Glutamatergic neuron (in vitro differentiated cells): ENCODE results near the gene BTBD2. TPM values are rescaled to one million over a fixed set of nuclear protein-coding genes. Genes with fewer than 3 reads are reported as not detected.

Source experiments
- DNase-seq: peaks from one replicate; pipeline ENCODE4 v3.0.0; 2022
- H3K27ac Mint-ChIP-seq: one replicate; pipeline ENCODE4 v1.8.0; 2020; ENCODE audit warnings: mild to moderate bottlenecking, mixed read lengths, inconsistent platforms; ENCODE audit not compliant: unreplicated experiment
- H3K27me3 Mint-ChIP-seq: one replicate; pipeline ENCODE4 v1.8.0; 2020; ENCODE audit warnings: mild to moderate bottlenecking, moderate library complexity, mixed read lengths, inconsistent platforms; ENCODE audit not compliant: unreplicated experiment
- H3K36me3 Mint-ChIP-seq: one replicate; pipeline ENCODE4 v1.8.0; 2020; ENCODE audit warnings: mild to moderate bottlenecking, mixed read lengths, inconsistent platforms; ENCODE audit not compliant: unreplicated experiment
- H3K4me1 Mint-ChIP-seq: one replicate; pipeline ENCODE4 v1.8.0; 2020; ENCODE audit warnings: mild to moderate bottlenecking, low read depth, mixed read lengths, inconsistent platforms; ENCODE audit not compliant: unreplicated experiment
- H3K4me3 Mint-ChIP-seq: one replicate; pipeline ENCODE4 v1.8.0; 2020; ENCODE audit warnings: mild to moderate bottlenecking, mixed read lengths, inconsistent platforms; ENCODE audit not compliant: unreplicated experiment
- H3K9me3 Mint-ChIP-seq: one replicate; pipeline ENCODE4 v1.8.0; 2020; ENCODE audit warnings: mild to moderate bottlenecking, moderate library complexity, mixed read lengths, inconsistent platforms; ENCODE audit not compliant: unreplicated experiment
- total RNA-seq: library from RNA; stranded (reverse); fragmentation: NEBNext Ultra II Directional; extraction: Animal tissue kit (Norgen Biotek cat#: 25700); gene quantifications from one replicate; pipeline ENCODE4 v1.2.1, GENCODE V29; 2021; ENCODE audit not compliant: unreplicated experiment
- TF ChIP-seq, protein P1 (sequence below): fragments of 200-600 bp; sonication (generic); IDR thresholded peaks from one replicate; pipeline ENCODE4 v1.5.0; 2021; ENCODE audit not compliant: partially characterized antibody, unreplicated experiment

Gene BTBD2
- total RNA-seq, 1 donor from 2014 or later: 70.4 TPM

DNA sequence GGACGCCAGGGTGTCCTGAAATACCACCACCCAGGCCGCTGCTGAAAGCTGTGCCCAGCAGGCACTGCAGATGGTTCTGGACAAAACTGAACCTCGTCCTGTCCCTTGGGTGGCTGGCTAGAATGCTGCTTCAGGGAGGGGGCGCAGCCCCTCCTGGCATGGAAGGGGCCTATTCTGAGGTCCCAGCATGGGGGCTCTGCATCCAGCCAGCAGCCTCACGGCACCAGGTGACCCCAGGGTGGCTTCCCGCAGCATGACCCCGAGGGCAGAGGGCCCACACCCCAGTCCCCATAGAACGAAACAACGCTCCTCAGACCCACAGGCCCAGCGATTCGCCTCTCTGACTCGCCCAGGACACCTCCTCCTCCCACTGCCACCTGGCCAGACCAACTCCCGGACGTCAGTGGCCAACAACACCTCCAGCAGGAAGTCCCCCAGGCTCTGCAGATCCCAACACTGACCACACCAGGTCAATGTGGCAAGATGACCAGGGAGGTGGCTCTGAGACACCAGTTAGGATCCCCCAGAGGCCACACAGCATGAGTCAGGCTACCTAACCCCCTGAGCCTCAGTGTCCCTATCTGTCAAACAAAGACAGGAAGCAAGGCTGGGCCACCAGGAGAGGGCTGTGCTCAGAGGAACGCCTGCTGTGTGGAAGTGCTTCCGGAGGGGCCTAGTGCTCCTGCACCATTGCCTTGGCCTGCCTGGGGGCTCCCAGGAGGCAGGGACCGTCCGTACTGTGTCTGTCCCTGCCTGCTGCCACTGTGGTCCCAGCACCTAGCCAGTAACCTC lies 29.4 kb upstream of the BTBD2 start:
- no peak overlapping the region for H3K4me3 Mint-ChIP-seq
- DNase-seq: no peak
- no peaks in the 10 kb centered on the region for H3K36me3 Mint-ChIP-seq
- TF ChIP-seq, protein P1, sequence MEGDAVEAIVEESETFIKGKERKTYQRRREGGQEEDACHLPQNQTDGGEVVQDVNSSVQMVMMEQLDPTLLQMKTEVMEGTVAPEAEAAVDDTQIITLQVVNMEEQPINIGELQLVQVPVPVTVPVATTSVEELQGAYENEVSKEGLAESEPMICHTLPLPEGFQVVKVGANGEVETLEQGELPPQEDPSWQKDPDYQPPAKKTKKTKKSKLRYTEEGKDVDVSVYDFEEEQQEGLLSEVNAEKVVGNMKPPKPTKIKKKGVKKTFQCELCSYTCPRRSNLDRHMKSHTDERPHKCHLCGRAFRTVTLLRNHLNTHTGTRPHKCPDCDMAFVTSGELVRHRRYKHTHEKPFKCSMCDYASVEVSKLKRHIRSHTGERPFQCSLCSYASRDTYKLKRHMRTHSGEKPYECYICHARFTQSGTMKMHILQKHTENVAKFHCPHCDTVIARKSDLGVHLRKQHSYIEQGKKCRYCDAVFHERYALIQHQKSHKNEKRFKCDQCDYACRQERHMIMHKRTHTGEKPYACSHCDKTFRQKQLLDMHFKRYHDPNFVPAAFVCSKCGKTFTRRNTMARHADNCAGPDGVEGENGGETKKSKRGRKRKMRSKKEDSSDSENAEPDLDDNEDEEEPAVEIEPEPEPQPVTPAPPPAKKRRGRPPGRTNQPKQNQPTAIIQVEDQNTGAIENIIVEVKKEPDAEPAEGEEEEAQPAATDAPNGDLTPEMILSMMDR: no peak
- no peak overlapping the region for H3K27ac Mint-ChIP-seq
- H3K9me3 Mint-ChIP-seq: peaks cover 2% of the 10 kb centered on the region
- peaks cover 3% of the 10 kb centered on the region for H3K27me3 Mint-ChIP-seq
- peaks cover 5% of the 10 kb centered on the region for H3K4me1 Mint-ChIP-seq

GRCh38 chr19:2043961-2044708 lies 28.6 kb upstream of the BTBD2 start:
- Mint-ChIP-seq H3K9me3 (peaks cover 2% of the 10 kb centered on the region), H3K36me3 (no peaks in the 10 kb centered on the region), H3K27me3 (peaks cover 3% of the 10 kb centered on the region), H3K4me1 (peaks cover 3% of the 10 kb centered on the region), H3K4me3 (no peak overlapping the region), H3K27ac (no peak overlapping the region)
- TF ChIP-seq, protein P1: no peak
- DNase-seq: peak; percentile 19

- no peak for DNase-seq
These were observed 27.7 kb upstream of the BTBD2 start for GRCh38 chr19:2043251-2043641.

DNA sequence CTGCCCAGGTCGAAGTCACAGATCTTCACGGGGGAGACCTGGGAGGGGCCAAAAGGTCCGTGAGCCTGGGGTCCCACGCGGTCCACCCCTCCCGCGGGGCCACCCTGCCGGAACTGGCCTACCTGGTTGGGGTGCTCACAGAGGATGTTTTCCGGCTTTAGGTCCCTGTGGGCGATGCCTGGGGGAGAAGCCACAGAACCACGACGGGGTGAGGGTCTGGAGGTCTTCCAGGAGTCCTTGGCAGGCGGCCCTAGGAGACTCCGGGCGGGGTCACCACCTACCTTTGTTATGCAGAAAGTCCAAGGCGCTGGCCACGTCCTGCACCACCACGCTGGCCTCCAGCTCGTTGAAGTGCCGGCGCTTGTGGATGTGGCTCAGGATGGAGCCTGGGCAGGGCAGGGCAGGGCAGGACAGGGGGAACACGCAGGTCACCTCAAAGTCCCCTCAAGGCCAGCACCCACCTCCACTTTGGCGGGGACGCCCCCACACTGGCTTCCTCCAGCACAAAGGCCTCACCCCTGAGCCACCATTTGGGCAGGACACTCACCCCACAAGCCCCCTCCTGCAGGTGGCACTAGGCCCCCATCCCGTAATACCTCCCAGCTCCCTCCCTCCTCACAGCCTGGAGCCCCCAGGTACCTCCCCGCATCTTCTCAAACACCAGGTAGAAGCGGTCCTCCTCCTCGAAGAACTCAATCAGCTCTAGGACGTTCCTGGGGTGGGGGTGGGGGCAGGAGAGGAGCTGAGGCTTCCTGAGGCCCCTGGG lies 27.2 kb upstream of the BTBD2 start:
- peaks cover 3% of the 10 kb centered on the region for H3K4me1 Mint-ChIP-seq
- H3K27me3 Mint-ChIP-seq: peaks cover 3% of the 10 kb centered on the region
- peaks cover 2% of the 10 kb centered on the region for H3K9me3 Mint-ChIP-seq
- no peaks in the 10 kb centered on the region for H3K36me3 Mint-ChIP-seq
- TF ChIP-seq, protein P1: no peak
- H3K27ac Mint-ChIP-seq: peak overlapping the region; percentile 52
- H3K4me3 Mint-ChIP-seq: no peak overlapping the region
- DNase-seq: peak; percentile 18

More at GRCh38 chr19:2043251-2043641, 27.7 kb upstream of the BTBD2 start:
- no peak overlapping the region for H3K27ac Mint-ChIP-seq
- H3K27me3 Mint-ChIP-seq: peaks cover 3% of the 10 kb centered on the region
- H3K4me3 Mint-ChIP-seq: peak overlapping the region; percentile 34
- TF ChIP-seq, protein P1: no peak
- H3K9me3 Mint-ChIP-seq: peaks cover 2% of the 10 kb centered on the region
- H3K36me3 Mint-ChIP-seq: no peaks in the 10 kb centered on the region
- peaks cover 3% of the 10 kb centered on the region for H3K4me1 Mint-ChIP-seq
